ENCODE results near the gene LRRN2.

- no peak for TF ChIP-seq HDGF (IDR thresholded peaks at IDR 0.05; ENCODE audit: borderline replicate concordance)
- no peak for TF ChIP-seq LEF1 (IDR thresholded peaks at IDR 0.05; ENCODE audit: borderline replicate concordance)
- no peak for TF ChIP-seq ELF4 (IDR thresholded peaks at IDR 0.05)
- no peak for TF ChIP-seq ZNF384 (IDR thresholded peaks at IDR 0.05)
Observed at GRCh38 chr1:204684571-204685235, 835 bp downstream of the LRRN2 start.
